ENCODE measurements around the gene FTHL17.

Gene FTHL17

DNA sequence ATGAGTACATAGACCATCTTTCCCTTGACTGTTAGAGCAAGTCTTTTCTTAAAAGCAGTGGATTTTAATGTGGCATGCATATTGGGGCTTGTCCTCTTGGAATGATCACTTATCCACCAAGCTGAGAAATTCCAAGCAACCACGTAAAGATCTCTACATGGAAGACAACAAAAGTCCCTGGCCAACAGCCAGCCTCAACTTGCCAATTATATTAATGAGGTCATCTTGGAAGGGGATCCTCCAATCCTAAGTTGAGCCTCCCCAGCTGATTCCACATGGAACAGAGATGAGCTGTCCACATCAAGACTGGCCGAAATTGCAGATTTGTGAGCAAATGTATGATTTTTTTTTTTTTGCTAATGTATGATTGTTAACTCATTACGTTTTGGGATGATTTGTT lies 20.6 kb upstream of the FTHL17 start:
- no peaks in the 10 kb centered on the region for H3K4me1 ChIP-seq (ENCODE audit: control insufficient read depth, insufficient read depth, low read length)
- no peaks in the 10 kb centered on the region for H3K27me3 ChIP-seq (ENCODE audit: control insufficient read depth, insufficient read depth, low read length)
- no peak overlapping the region for H3K27ac ChIP-seq (ENCODE audit: low read length)
- H3K36me3 ChIP-seq (ENCODE audit: control insufficient read depth, insufficient read depth, low read length): no peaks in the 10 kb centered on the region
- H3K9me3 ChIP-seq (ENCODE audit: control insufficient read depth, insufficient read depth, low read length): no peaks in the 10 kb centered on the region
- DNase-seq (ENCODE audit: low read depth, low spot score): no peak
- H3K4me3 ChIP-seq (ENCODE audit: low read length): no peak overlapping the region
- no CpG with 5 or more reads among the region's 3 CpGs for WGBS (ENCODE audit: insufficient coverage, insufficient read length)

DNA sequence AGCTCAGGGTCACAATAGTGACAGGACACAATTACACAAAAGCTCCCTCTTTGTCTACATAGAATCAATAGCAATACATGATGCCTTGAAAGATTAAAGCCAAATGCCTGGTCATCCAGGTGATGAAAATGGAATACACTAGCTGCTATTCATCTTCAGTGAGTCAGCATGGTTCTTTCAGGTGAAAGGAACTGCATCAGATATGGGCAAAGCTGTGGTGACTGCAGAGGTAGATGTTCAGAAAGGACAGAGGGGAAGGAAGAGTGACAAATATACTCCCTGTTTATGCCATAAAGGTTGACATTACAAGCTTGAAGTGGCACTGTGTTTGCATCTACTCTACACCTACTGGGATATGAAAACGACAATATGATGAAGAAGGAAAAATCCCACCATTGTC lies 20.0 kb upstream of the FTHL17 start:
- Histone ChIP-seq H3K9me3 (ENCODE audit: control insufficient read depth, insufficient read depth, low read length) (no peaks in the 10 kb centered on the region), H3K27me3 (ENCODE audit: control insufficient read depth, insufficient read depth, low read length) (no peaks in the 10 kb centered on the region), H3K36me3 (ENCODE audit: control insufficient read depth, insufficient read depth, low read length) (no peaks in the 10 kb centered on the region), H3K4me3 (ENCODE audit: low read length) (no peak overlapping the region), H3K27ac (ENCODE audit: low read length) (no peak overlapping the region), H3K4me1 (ENCODE audit: control insufficient read depth, insufficient read depth, low read length) (no peaks in the 10 kb centered on the region)
- DNase-seq (ENCODE audit: low read depth, low spot score): no peak
- WGBS (ENCODE audit: insufficient coverage, insufficient read length): no CpG with 5 or more reads among the region's 1 CpG

DNA sequence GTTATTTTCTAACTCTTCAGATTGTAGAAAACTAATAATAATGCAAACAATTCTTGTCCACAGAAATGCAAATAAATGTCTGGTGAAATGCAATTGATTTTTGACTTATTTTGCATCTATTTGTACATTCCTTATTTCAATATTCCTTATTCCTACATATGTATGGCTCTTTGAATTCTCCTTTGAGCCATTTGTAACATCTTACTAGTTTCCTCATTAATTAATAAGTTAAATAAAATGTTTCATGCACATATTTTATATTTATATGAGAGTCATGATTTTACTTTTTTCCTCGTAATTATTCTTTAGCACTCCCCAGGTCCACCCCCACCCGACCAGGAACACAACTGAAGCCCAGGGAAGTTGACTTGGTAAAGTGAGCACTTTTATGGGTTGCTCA lies 2.7 kb upstream of the FTHL17 start:
- WGBS (ENCODE audit: insufficient coverage, insufficient read length): no CpG with 5 or more reads among the region's 2 CpGs
- Histone ChIP-seq H3K27ac (ENCODE audit: low read length) (no peak overlapping the region), H3K4me3 (ENCODE audit: low read length) (no peak overlapping the region), H3K4me1 (ENCODE audit: control insufficient read depth, insufficient read depth, low read length) (no peaks in the 10 kb centered on the region), H3K36me3 (ENCODE audit: control insufficient read depth, insufficient read depth, low read length) (no peaks in the 10 kb centered on the region), H3K27me3 (ENCODE audit: control insufficient read depth, insufficient read depth, low read length) (no peaks in the 10 kb centered on the region), H3K9me3 (ENCODE audit: control insufficient read depth, insufficient read depth, low read length) (no peaks in the 10 kb centered on the region)
- DNase-seq (ENCODE audit: low read depth, low spot score): no peak

DNA sequence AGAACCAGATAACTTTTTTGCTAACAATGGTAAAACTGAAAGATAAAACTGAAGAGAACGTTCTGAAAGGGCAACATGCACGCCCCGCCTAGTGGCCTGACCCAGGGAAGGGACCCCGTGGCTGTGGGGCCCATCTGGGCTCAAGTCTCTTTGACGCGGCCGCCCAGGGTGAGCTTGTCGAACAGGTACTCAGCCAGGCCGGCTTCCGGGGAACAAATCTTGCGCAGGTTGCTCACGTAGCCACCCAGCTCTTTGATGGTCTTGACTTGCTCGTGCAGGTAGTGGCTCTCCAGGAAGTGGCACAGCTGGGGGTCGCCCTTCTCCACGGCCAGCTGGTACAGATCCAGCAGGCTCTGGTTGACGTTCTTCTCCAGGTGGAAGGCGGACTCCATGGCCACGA lies 579 bp downstream of the FTHL17 start:
- DNase-seq (ENCODE audit: low read depth, low spot score): no peak
- H3K27me3 ChIP-seq (ENCODE audit: control insufficient read depth, insufficient read depth, low read length): no peaks in the 10 kb centered on the region
- no CpG with 5 or more reads among the region's 18 CpGs for WGBS (ENCODE audit: insufficient coverage, insufficient read length)
- H3K27ac ChIP-seq (ENCODE audit: low read length): no peak overlapping the region
- H3K4me1 ChIP-seq (ENCODE audit: control insufficient read depth, insufficient read depth, low read length): no peaks in the 10 kb centered on the region
- H3K36me3 ChIP-seq (ENCODE audit: control insufficient read depth, insufficient read depth, low read length): no peaks in the 10 kb centered on the region
- no peaks in the 10 kb centered on the region for H3K9me3 ChIP-seq (ENCODE audit: control insufficient read depth, insufficient read depth, low read length)
- no peak overlapping the region for H3K4me3 ChIP-seq (ENCODE audit: low read length)

DNA sequence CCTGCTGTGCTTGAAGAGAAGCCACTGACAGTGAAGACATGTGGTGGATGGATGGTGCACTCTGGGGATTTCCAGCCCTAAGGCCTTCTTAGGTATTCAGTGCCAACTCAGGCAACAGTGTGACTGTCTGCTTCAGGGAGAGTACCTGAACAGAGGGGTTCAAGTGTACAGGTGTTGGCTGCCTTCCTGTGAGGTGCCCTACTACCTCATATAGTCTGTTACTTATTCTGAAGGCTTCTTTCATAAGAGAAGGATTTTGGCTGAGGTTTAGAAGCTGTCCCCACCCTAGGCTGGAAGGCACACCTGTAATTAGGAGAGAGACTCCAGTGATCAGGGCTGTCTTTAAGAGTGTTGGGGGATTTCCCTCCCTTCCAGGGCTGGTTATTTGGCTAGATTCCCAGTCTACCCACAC lies 1.8 kb downstream of the FTHL17 start:
- no peak for DNase-seq (ENCODE audit: low read depth, low spot score)
- no peaks in the 10 kb centered on the region for H3K36me3 ChIP-seq (ENCODE audit: control insufficient read depth, insufficient read depth, low read length)
- H3K27ac ChIP-seq (ENCODE audit: low read length): no peak overlapping the region
- H3K4me1 ChIP-seq (ENCODE audit: control insufficient read depth, insufficient read depth, low read length): no peaks in the 10 kb centered on the region
- no peak overlapping the region for H3K4me3 ChIP-seq (ENCODE audit: low read length)
- no peaks in the 10 kb centered on the region for H3K9me3 ChIP-seq (ENCODE audit: control insufficient read depth, insufficient read depth, low read length)
- no peaks in the 10 kb centered on the region for H3K27me3 ChIP-seq (ENCODE audit: control insufficient read depth, insufficient read depth, low read length)

DNA sequence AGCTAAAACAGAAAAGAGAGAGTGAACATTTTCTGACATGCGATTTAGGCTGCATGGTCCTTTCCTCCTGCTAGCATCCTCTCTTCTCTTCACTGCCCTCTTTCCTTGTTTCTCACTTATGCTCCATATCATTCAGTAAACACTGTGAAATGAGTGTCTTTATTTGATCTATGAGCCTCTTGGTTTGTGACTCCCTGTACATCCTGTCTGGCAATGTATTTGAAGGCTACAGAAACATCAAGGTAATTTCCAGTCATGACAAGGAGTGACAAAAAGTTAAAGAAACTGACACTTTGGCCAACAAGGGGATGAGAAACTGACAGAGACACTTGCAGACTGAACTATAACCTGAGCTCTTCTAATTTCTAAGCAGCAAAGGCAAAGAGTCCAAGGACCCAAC lies 8.7 kb downstream of the FTHL17 start:
- no peaks in the 10 kb centered on the region for H3K27me3 ChIP-seq (ENCODE audit: control insufficient read depth, insufficient read depth, low read length)
- no CpG with 5 or more reads among the region's 1 CpG for WGBS (ENCODE audit: insufficient coverage, insufficient read length)
- DNase-seq (ENCODE audit: low read depth, low spot score): no peak
- H3K36me3 ChIP-seq (ENCODE audit: control insufficient read depth, insufficient read depth, low read length): no peaks in the 10 kb centered on the region
- H3K9me3 ChIP-seq (ENCODE audit: control insufficient read depth, insufficient read depth, low read length): no peaks in the 10 kb centered on the region
- H3K4me1 ChIP-seq (ENCODE audit: control insufficient read depth, insufficient read depth, low read length): no peaks in the 10 kb centered on the region
- H3K4me3 ChIP-seq (ENCODE audit: low read length): no peak overlapping the region
- no peak overlapping the region for H3K27ac ChIP-seq (ENCODE audit: low read length)

DNA sequence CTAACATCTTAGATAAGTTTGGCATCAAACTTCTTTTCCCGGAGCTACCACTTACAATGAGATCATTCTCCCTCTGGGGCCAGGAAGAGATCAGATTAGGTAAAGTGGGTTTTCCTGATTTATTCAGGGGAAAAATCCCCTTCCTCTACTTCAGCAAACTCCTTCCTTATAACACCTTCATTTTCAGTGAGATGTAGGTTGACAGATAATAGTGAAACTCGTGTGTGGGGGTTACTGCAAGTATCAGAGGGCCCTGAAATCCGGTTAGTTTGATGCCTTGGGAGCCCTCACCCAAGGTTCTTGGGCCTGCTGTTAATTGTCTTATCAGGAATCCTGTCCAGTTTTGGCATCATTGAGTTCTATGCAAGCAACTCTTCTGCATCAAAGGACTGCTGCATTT lies 10.8 kb downstream of the FTHL17 start:
- H3K27ac ChIP-seq (ENCODE audit: low read length): no peak overlapping the region
- no peaks in the 10 kb centered on the region for H3K27me3 ChIP-seq (ENCODE audit: control insufficient read depth, insufficient read depth, low read length)
- DNase-seq (ENCODE audit: low read depth, low spot score): no peak
- H3K4me1 ChIP-seq (ENCODE audit: control insufficient read depth, insufficient read depth, low read length): no peaks in the 10 kb centered on the region
- no peaks in the 10 kb centered on the region for H3K36me3 ChIP-seq (ENCODE audit: control insufficient read depth, insufficient read depth, low read length)
- no peaks in the 10 kb centered on the region for H3K9me3 ChIP-seq (ENCODE audit: control insufficient read depth, insufficient read depth, low read length)
- whole genome bisulfite sequencing (ENCODE audit: insufficient coverage, insufficient read length): no CpG with 5 or more reads among the region's 3 CpGs
- no peak overlapping the region for H3K4me3 ChIP-seq (ENCODE audit: low read length)

DNA sequence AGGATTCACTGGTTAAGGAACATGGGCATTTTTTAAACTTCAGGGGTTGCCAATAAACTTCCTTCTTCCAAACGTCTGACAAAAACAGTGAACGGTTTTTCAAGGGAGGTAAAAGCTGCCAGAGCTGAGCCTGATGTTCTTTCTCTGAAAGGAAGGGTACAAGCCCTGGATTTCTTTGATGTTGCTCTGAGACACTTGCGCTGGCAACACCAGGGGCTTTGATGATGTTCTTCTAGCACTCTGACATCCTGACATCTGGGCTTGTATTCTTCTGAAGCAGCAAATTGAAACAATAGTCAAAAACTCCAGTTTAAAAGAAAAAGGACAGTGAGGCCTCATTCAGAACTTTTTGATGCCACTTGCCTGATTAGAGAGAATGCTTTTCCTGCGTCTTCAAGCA lies 11.8 kb downstream of the FTHL17 start:
- Histone ChIP-seq H3K36me3 (ENCODE audit: control insufficient read depth, insufficient read depth, low read length) (no peaks in the 10 kb centered on the region), H3K4me3 (ENCODE audit: low read length) (no peak overlapping the region), H3K9me3 (ENCODE audit: control insufficient read depth, insufficient read depth, low read length) (no peaks in the 10 kb centered on the region), H3K27ac (ENCODE audit: low read length) (no peak overlapping the region), H3K4me1 (ENCODE audit: control insufficient read depth, insufficient read depth, low read length) (no peaks in the 10 kb centered on the region), H3K27me3 (ENCODE audit: control insufficient read depth, insufficient read depth, low read length) (no peaks in the 10 kb centered on the region)
- DNase-seq (ENCODE audit: low read depth, low spot score): no peak
- no CpG with 5 or more reads among the region's 4 CpGs for WGBS (ENCODE audit: insufficient coverage, insufficient read length)

DNA sequence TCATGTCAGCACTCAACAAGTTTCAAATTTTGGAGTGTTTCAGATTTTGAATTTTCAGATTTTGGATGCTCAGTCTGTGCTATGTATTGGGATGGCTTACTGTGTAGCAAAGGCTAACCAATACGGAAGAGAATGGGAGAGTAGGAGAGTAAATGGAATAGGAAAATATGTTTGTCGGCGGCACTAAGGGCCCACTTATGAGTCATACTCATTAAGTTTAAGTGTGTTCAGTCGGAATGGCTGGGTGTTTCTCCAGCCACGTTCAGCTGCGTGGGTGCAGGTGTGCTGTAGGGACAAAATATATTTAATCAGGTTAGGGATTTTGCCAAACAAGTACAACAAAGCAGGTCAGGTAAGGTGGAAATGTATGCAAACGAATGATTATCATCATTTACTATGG lies 13.6 kb downstream of the FTHL17 start:
- H3K4me3 ChIP-seq (ENCODE audit: low read length): no peak overlapping the region
- H3K9me3 ChIP-seq (ENCODE audit: control insufficient read depth, insufficient read depth, low read length): no peaks in the 10 kb centered on the region
- no peaks in the 10 kb centered on the region for H3K27me3 ChIP-seq (ENCODE audit: control insufficient read depth, insufficient read depth, low read length)
- H3K36me3 ChIP-seq (ENCODE audit: control insufficient read depth, insufficient read depth, low read length): no peaks in the 10 kb centered on the region
- DNase-seq (ENCODE audit: low read depth, low spot score): no peak
- H3K27ac ChIP-seq (ENCODE audit: low read length): no peak overlapping the region
- H3K4me1 ChIP-seq (ENCODE audit: control insufficient read depth, insufficient read depth, low read length): no peaks in the 10 kb centered on the region
- WGBS (ENCODE audit: insufficient coverage, insufficient read length): no CpG with 5 or more reads among the region's 7 CpGs

DNA sequence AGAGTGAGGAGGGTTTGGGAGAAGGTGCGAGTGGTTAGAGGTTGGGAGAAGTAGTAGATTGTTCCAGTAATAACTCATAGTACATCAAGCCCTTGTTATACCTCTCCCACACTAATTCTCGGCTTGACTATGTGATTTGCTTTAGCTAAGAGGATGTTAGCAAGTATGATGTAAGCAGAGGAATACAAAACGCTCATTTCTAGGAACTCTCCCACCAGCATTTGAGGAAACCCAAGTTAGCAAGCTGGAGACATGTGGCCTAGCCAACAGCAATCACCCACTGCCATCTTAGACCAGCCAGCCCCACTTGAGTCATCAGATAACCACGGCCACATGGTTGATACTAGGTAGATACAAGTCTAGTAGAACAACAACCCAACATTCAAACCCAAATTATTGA lies 14.2 kb downstream of the FTHL17 start:
- no peaks in the 10 kb centered on the region for H3K36me3 ChIP-seq (ENCODE audit: control insufficient read depth, insufficient read depth, low read length)
- DNase-seq (ENCODE audit: low read depth, low spot score): no peak
- H3K27ac ChIP-seq (ENCODE audit: low read length): no peak overlapping the region
- no CpG with 5 or more reads among the region's 4 CpGs for WGBS (ENCODE audit: insufficient coverage, insufficient read length)
- H3K27me3 ChIP-seq (ENCODE audit: control insufficient read depth, insufficient read depth, low read length): no peaks in the 10 kb centered on the region
- H3K4me3 ChIP-seq (ENCODE audit: low read length): no peak overlapping the region
- no peaks in the 10 kb centered on the region for H3K9me3 ChIP-seq (ENCODE audit: control insufficient read depth, insufficient read depth, low read length)
- no peaks in the 10 kb centered on the region for H3K4me1 ChIP-seq (ENCODE audit: control insufficient read depth, insufficient read depth, low read length)

DNA sequence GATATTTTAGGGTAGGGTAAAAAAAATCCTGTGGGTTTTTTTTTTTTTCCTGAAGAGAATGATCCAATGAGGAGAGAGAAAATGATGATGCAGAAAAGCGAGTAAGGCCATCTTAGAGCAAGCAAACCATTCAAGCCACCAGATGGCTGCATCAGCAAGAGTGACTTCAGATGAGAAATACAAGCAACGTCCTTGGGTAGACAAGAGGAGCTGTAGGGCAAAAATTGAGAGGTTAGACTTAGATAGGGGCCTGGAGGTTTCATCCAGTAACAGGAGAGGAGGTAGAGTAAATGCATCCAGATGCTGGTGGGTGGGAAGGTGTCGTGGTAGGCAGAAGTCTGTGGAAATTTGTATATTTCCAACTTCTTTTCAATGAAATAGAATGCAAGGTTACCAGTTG lies 14.6 kb downstream of the FTHL17 start:
- H3K36me3 ChIP-seq (ENCODE audit: control insufficient read depth, insufficient read depth, low read length): no peaks in the 10 kb centered on the region
- DNase-seq (ENCODE audit: low read depth, low spot score): no peak
- no CpG with 5 or more reads among the region's 3 CpGs for WGBS (ENCODE audit: insufficient coverage, insufficient read length)
- H3K9me3 ChIP-seq (ENCODE audit: control insufficient read depth, insufficient read depth, low read length): no peaks in the 10 kb centered on the region
- H3K27me3 ChIP-seq (ENCODE audit: control insufficient read depth, insufficient read depth, low read length): no peaks in the 10 kb centered on the region
- H3K4me3 ChIP-seq (ENCODE audit: low read length): no peak overlapping the region
- no peaks in the 10 kb centered on the region for H3K4me1 ChIP-seq (ENCODE audit: control insufficient read depth, insufficient read depth, low read length)
- no peak overlapping the region for H3K27ac ChIP-seq (ENCODE audit: low read length)
